ENCODE results near the gene NDRG4. TPM values are rescaled to one million over a fixed set of nuclear protein-coding genes. Genes with fewer than 3 reads are reported as not detected.

Gene NDRG4
- total and polyA plus RNA-seq, 2 of the 13 experiments (the other 11 are each of a cell fraction or from before 2014, with no cell fraction given): 1.7 to 2.7 TPM

DNA sequence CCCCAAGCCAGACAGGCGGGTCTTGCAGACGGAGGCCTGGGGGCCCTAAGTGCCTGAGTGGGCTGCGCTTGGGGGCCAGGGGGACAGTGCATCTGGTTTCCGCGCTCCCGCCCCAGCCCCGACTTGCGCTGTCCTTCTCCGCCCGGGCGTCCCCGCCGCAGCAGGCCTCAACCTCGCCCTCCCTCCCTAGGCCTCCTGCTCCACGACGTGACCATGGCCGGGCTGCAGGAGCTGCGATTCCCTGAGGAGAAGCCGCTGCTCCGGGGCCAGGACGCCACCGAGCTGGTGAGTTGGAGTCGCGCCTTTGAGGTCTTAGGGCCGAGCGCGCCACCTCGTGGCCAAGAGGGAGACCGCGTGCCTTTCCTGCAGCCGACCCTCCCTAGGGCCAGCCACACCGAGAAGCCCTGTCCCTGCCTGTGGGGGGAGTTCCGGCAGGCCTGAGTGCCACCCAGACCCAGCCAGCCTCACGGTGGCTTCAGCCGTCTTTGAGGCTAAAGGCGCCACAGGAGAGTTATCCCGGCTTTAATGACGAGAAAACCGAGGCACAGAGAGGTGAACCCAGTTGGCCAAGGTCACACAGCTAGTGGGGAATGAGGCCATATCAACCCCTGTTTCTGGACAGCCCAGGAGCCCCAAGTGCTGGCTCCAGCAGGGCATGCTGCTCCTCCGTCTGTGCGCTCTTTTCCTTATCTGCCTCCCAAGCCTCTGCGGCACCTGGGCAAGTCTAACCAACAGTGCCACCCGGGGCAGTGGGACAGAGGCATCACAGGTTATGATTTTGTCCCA lies 12.2 kb upstream of the NDRG4 start (continued):
- TF ChIP-seq, protein P1, sequence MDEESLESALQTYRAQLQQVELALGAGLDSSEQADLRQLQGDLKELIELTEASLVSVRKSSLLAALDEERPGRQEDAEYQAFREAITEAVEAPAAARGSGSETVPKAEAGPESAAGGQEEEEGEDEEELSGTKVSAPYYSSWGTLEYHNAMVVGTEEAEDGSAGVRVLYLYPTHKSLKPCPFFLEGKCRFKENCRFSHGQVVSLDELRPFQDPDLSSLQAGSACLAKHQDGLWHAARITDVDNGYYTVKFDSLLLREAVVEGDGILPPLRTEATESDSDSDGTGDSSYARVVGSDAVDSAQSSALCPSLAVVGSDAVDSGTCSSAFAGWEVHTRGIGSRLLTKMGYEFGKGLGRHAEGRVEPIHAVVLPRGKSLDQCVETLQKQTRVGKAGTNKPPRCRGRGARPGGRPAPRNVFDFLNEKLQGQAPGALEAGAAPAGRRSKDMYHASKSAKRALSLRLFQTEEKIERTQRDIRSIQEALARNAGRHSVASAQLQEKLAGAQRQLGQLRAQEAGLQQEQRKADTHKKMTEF (CRISPR knock-in tag; IDR thresholded peaks at IDR 0.05): peak; percentile 46; the same call in 1 of the 2 replicates
- peak; percentile 49; the same call in 1 of the 2 replicates for TF ChIP-seq TFDP2 (CRISPR knock-in tag; IDR thresholded peaks at IDR 0.05)
- TF ChIP-seq GATAD2A (CRISPR knock-in tag; IDR thresholded peaks at IDR 0.05): 0 out of 2 replicates have a peak, but pooled peaks have one; percentile 39
- peak; percentile 93; the same call in 1 of the 2 replicates for TF ChIP-seq DNMT1 (CRISPR knock-in tag; IDR thresholded peaks at IDR 0.05)
- TF ChIP-seq ZNF510 (CRISPR knock-in tag; IDR thresholded peaks at IDR 0.05; ENCODE audit: low read depth): no peak
- peak; percentile 33; the same call in 1 of the 2 replicates for TF ChIP-seq RXRB (CRISPR knock-in tag; IDR thresholded peaks at IDR 0.05; ENCODE audit: borderline replicate concordance)
- TF ChIP-seq ZNF101 (CRISPR knock-in tag; IDR thresholded peaks at IDR 0.05; ENCODE audit: borderline replicate concordance, low read depth): no peak
- peak; percentile 35; the same call in 1 of the 2 replicates for TF ChIP-seq ZNF598 (CRISPR knock-in tag; IDR thresholded peaks at IDR 0.05; ENCODE audit: borderline replicate concordance)
- TF ChIP-seq ZNF280B (CRISPR knock-in tag; IDR thresholded peaks at IDR 0.05; ENCODE audit: borderline replicate concordance): peak; percentile 57; the same call in 1 of the 2 replicates
- peak; percentile 69 for TF ChIP-seq RXRA (CRISPR knock-in tag; IDR thresholded peaks at IDR 0.05)
- TF ChIP-seq ZNF710 (CRISPR knock-in tag; IDR thresholded peaks at IDR 0.05; ENCODE audit: borderline replicate concordance): 0 out of 2 replicates have a peak, but pooled peaks have one; percentile 50
- TF ChIP-seq, protein P2, sequence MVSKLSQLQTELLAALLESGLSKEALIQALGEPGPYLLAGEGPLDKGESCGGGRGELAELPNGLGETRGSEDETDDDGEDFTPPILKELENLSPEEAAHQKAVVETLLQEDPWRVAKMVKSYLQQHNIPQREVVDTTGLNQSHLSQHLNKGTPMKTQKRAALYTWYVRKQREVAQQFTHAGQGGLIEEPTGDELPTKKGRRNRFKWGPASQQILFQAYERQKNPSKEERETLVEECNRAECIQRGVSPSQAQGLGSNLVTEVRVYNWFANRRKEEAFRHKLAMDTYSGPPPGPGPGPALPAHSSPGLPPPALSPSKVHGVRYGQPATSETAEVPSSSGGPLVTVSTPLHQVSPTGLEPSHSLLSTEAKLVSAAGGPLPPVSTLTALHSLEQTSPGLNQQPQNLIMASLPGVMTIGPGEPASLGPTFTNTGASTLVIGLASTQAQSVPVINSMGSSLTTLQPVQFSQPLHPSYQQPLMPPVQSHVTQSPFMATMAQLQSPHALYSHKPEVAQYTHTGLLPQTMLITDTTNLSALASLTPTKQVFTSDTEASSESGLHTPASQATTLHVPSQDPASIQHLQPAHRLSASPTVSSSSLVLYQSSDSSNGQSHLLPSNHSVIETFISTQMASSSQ (IDR thresholded peaks at IDR 0.05; ENCODE audit: low read depth): no peak
- TF ChIP-seq, protein P2 (CRISPR knock-in tag; IDR thresholded peaks at IDR 0.05; ENCODE audit: borderline replicate concordance): no peak
